ENCODE measurements around the gene TTC34. TPM values are rescaled to one million over a fixed set of nuclear protein-coding genes. Genes with fewer than 3 reads are reported as not detected.

Gene TTC34
- polyA plus RNA-seq, 1 of the 3 experiments (the other 2 are of a cell fraction) = 0.16 TPM

GRCh38 chr1:2596530-2597333 lies 204.8 kb downstream of the TTC34 start:
- Histone ChIP-seq H3K36me3 (replicated peaks in 1 of 2; ENCODE audit: control insufficient read depth in 1 of 2, insufficient read depth in 2 of 2, low read length in 1 of 2) (no peaks in the 10 kb centered on the region), H2AFZ (ENCODE audit: low read depth) (no peak overlapping the region), H3K9ac (no peak overlapping the region), H3K27ac (ENCODE audit: low read depth in 2 of 2, low read length in 1 of 2) (no peak overlapping the region), H3K4me2 (no peak overlapping the region), H3F3A (replicated peaks; ENCODE audit: insufficient read depth) (no peaks in the 10 kb centered on the region), H3K9me2 (no peaks in the 10 kb centered on the region), H3K79me2 (ENCODE audit: insufficient read depth) (no peaks in the 10 kb centered on the region), H3K4me3 (ENCODE audit: low read depth in 2 of 2, low read length in 1 of 2) (no peak overlapping the region), H4K20me1 (ENCODE audit: insufficient read depth) (no peaks in the 10 kb centered on the region), H3K4me1 (ENCODE audit: control insufficient read depth in 1 of 2, insufficient read depth in 2 of 2, low read depth in 1 of 2, low read length in 1 of 2) (peaks cover 0 to 11% of the 10 kb centered on the region in 2 experiments; a peak in 2 of 4 replicates), H3K9me3 (no peaks in the 10 kb centered on the region), H3K27me3 (ENCODE audit: insufficient read depth) (no peaks in the 10 kb centered on the region)
- ChIA-PET CTCF (no interaction called here), POLR2A (no interaction called here)
- no peak for DNase-seq
- TF ChIP-seq SMC3 (IDR thresholded peaks at IDR 0.05; ENCODE audit: low read depth, low read length) (no peak), TEAD4 (IDR thresholded peaks at IDR 0.05; ENCODE audit: borderline replicate concordance, insufficient read depth) (no peak), EZH2phosphoT487 (IDR thresholded peaks at IDR 0.05; ENCODE audit: borderline replicate concordance, low read depth) (no peak), MEF2A (IDR thresholded peaks at IDR 0.05; ENCODE audit: borderline replicate concordance, low read depth) (no peak), TCF12 (IDR thresholded peaks at IDR 0.05) (no peak), JUND (IDR thresholded peaks at IDR 0.05) (no peak), PBX3 (IDR thresholded peaks at IDR 0.05) (no peak), FOXM1 (IDR thresholded peaks at IDR 0.05; ENCODE audit: low read depth) (no peak), GABPA (IDR thresholded peaks at IDR 0.05; ENCODE audit: low read depth) (no peak)
- WGBS (ENCODE audit: low lambda C conversion rate) = 74% methylated on average over 11 of the region's 28 CpGs

- no peaks in the 10 kb centered on the region for H3K27me3 ChIP-seq (ENCODE audit: insufficient read depth)
- no peaks in the 10 kb centered on the region for H3K9me2 ChIP-seq
- no peaks in the 10 kb centered on the region for H3K9me3 ChIP-seq
- WGBS (ENCODE audit: low lambda C conversion rate) = 83% methylated on average over 10 of the region's 31 CpGs
- peaks cover 0 to 11% of the 10 kb centered on the region in 2 experiments; a peak in 2 of 4 replicates for H3K4me1 ChIP-seq (ENCODE audit: control insufficient read depth in 1 of 2, insufficient read depth in 2 of 2, low read depth in 1 of 2, low read length in 1 of 2)
- peak; percentile 18 for DNase-seq
- H3K4me3 ChIP-seq (ENCODE audit: low read depth in 2 of 2, low read length in 1 of 2) = no peak overlapping the region
- H3K4me2 ChIP-seq = no peak overlapping the region
- CTCF ChIA-PET = no interaction called here
- H4K20me1 ChIP-seq (ENCODE audit: insufficient read depth) = no peaks in the 10 kb centered on the region
- no peaks in the 10 kb centered on the region for H3K79me2 ChIP-seq (ENCODE audit: insufficient read depth)
- no peak overlapping the region for H3K27ac ChIP-seq (ENCODE audit: low read depth in 2 of 2, low read length in 1 of 2)
- no peak overlapping the region for H2AFZ ChIP-seq (ENCODE audit: low read depth)
- no peaks in the 10 kb centered on the region for H3K36me3 ChIP-seq (replicated peaks in 1 of 2; ENCODE audit: control insufficient read depth in 1 of 2, insufficient read depth in 2 of 2, low read length in 1 of 2)
- H3F3A ChIP-seq (replicated peaks; ENCODE audit: insufficient read depth) = no peaks in the 10 kb centered on the region
- H3K9ac ChIP-seq = no peak overlapping the region
- POLR2A ChIA-PET = no interaction called here
- TF ChIP-seq SIN3A (IDR thresholded peaks at IDR 0.05; ENCODE audit: borderline replicate concordance, low read depth, low read length) = no peak
- TF ChIP-seq FOXM1 (IDR thresholded peaks at IDR 0.05; ENCODE audit: low read depth) = no peak
- no peak for TF ChIP-seq REST (IDR thresholded peaks at IDR 0.05; ENCODE audit: low read depth, low read length)
- TF ChIP-seq, protein P1, sequence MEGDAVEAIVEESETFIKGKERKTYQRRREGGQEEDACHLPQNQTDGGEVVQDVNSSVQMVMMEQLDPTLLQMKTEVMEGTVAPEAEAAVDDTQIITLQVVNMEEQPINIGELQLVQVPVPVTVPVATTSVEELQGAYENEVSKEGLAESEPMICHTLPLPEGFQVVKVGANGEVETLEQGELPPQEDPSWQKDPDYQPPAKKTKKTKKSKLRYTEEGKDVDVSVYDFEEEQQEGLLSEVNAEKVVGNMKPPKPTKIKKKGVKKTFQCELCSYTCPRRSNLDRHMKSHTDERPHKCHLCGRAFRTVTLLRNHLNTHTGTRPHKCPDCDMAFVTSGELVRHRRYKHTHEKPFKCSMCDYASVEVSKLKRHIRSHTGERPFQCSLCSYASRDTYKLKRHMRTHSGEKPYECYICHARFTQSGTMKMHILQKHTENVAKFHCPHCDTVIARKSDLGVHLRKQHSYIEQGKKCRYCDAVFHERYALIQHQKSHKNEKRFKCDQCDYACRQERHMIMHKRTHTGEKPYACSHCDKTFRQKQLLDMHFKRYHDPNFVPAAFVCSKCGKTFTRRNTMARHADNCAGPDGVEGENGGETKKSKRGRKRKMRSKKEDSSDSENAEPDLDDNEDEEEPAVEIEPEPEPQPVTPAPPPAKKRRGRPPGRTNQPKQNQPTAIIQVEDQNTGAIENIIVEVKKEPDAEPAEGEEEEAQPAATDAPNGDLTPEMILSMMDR (IDR thresholded peaks at IDR 0.05) = no peak
- TF ChIP-seq RCOR1 (IDR thresholded peaks at IDR 0.05; ENCODE audit: low read length) = no peak
- TF ChIP-seq EZH2phosphoT487 (IDR thresholded peaks at IDR 0.05; ENCODE audit: borderline replicate concordance, low read depth) = no peak
- no peak for TF ChIP-seq GATA2 (CRISPR knock-in tag; IDR thresholded peaks at IDR 0.05)
- TF ChIP-seq, protein P2, sequence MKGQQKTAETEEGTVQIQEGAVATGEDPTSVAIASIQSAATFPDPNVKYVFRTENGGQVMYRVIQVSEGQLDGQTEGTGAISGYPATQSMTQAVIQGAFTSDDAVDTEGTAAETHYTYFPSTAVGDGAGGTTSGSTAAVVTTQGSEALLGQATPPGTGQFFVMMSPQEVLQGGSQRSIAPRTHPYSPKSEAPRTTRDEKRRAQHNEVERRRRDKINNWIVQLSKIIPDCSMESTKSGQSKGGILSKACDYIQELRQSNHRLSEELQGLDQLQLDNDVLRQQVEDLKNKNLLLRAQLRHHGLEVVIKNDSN (IDR thresholded peaks at IDR 0.05; ENCODE audit: borderline replicate concordance, low read depth) = no peak
- TF ChIP-seq PBX3 (IDR thresholded peaks at IDR 0.05) = no peak
Measured at GRCh38 chr1:2595812-2596529, 205.5 kb downstream of the TTC34 start.
